Stromal cell of bone marrow (primary cell): ENCODE results near the gene SPTBN5.

ENCODE experiments used
- DNase-seq: peaks from one replicate; pipeline ENCODE4 v3.0.0-alpha.2; 2012; ENCODE audit warnings: low read depth

Gene SPTBN5

GRCh38 chr15:41893422-41894250 lies at the start of gene SPTBN5:
SPTBN5 (minus strand) TSS chr15:41894053; CDS start chr15:41893497, 556 bp downstream.
- DNase-seq: no peak

DNA sequence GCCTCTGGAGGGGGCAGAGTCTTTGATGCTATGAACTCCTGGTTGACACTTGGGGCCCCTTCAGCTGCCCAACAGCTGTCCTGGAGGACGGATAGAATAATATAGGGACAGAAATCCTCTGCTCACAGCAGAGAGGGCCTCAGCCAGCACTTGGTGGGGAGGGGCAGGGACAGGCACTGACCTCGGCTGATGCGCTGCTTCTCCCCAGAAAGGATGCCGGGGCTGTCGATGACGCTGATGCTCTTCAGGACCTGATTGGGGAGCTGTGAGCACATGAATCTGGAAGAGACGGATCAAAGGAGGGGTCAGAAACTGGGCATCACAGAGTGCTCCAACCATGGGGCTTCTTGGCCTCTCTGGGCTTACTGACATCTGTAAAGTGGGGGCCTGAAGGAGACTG lies 49.0 kb upstream of the SPTBN5 start:
- no peak for DNase-seq

DNA sequence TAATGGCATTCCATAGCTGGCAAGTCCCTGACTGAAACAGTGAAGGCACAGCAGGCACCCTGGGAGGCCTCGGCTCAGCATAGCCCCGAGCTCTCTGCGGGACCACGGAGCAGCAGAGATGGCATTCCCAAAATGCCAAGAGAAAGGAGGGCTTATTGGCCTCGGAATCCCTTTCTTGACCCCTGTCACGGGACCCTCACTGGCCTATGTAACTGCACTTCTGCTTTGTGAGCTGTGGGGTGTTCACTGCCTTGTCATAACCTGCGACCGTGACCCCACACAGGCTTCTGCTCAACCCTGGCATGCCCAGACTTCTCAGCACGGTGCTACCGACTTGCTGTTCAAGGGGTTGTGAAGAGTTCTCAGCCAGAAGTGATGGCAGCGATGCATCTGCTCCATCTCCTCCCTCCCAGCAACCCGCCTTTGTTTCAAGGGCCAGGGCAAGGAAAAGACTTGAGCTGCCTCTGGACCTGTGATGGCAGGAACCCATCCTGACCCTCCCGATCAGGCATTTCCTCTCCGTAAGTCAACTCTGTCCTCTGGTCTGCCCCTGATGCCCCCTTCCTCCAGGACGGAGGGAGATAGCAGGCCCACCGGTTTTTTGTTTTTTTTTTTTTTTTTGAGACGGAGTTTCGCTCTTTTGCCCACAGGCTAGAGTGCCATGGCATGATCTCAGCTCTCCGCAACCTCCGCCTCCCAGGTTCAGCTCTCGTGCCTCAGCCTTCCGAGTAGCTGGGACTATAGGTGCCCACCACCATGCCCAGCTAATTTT lies 48.0 kb upstream of the SPTBN5 start:
- DNase-seq: no peak

- DNase-seq: no peak
These were observed 46.6 kb upstream of the SPTBN5 start for GRCh38 chr15:41940441-41940857.

DNA sequence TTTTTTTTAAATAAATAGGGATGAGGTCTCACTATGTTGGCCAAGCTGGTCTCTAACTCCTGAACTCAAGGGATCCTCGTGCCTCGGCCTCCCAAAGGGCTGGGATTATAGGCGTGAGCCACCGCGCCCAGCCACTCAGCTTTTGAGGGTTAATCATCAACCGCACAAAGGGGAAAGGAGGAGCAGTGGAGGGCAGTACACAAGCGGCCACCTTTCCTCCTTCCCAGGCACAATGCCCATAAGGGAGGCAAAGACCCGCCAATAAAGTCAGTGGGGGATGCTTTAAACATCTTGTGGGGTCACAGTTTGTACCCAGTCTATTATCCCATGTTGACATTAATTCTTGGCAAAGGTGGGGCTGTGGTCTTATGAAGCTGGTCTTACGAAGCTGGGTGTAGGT lies 46.1 kb upstream of the SPTBN5 start:
- no peak for DNase-seq

DNA sequence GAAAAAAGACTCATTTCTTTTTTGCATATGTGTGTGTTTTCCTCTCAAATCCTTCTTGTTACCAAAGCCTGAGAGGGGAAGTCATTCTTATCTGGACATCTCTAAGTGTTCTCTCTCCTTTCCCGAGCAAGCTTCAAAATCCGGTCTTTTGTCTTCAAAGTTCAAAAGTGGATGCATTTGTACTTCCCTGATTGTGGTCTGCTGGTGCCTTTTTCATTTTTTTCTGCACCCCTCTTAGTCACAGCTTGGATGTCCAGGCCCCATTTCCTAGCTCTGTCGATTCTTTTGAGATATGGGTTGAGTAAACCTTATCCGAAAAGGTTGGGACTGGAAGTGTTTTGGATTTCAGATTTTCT lies 43.7 kb upstream of the SPTBN5 start:
- no peak for DNase-seq

DNA sequence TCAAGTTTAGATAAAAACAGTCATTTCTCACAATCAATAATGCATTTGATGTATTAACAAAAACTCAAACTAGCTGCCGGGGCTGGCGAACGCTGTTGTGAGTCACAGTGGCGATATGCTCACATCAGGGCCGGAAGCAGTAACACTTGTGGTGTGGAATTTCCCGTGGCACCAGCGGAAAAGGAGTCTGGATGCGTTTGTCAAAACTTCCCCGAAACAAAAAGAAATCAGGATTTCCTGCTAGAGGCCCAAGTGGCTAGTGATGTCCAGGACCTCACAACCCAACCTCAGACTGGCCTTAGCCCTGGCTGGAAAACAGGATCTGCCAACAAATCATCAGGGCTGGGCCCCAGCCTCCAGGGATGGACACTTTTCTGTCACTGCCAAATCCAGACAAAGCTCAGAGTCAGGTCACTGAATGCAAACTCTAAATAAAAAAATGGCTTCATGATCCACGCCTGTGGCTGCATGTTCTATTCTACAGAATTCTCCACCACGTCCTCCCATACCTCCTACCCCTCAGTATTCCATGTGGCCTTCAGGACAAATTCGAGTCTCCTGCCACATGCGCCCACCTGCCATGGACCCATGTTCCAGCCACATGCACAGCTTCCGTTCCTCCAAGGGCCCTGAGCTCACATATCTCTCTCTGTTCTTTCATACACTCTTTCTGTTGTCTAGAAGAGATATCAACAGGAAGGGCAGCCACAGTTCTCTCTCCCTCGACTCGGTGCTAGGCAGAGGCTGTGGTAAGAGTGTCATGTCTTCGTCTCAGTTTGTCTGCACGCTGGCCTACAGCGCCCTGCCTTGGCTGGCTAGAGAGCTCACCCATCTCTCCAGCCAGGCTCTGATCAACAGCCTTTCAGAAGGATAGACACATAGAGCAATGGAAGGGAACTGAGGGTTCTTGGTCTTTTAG lies 43.1 kb upstream of the SPTBN5 start:
- DNase-seq: no peak

DNA sequence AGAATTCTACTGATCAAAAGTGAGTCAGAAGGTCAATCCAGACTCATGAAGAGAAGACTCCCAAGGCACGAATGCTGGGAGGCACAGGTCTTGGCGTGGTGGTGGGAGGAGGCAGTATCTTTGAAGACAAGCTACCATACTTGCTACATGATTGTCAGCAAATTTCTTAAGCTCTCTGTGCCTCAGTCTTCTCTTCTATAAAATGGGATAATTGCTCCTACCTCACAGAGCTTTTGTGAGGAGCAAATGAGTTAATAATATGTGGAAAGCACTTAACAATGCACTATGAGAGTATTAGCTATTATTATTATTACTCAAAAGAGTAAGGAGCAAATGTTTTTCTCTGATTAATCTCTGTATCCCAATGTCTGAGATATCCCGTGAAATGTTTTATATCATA lies 42.3 kb upstream of the SPTBN5 start:
- no peak for DNase-seq

GRCh38 chr15:41935566-41936020 lies 41.7 kb upstream of the SPTBN5 start:
- DNase-seq: no peak

DNA sequence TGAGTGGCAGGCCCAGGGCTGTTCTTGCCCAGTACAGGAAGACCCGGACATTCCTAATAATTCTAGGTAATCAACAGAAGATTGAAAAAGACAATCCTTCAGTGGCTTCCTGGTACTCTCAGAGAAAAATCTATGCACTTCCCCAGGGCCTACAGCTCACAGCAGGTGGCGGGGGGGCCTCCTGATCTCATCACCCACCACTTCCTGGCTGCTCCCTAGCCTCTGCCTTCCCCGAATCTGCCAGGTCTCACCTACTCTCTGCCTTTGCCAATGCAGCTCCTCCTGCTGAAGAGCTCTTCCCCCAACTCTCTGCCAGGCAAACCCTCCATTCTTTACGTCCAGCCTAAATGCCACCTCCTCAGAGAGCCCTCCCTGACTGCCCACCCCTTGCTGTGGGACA lies 41.0 kb upstream of the SPTBN5 start:
- no peak for DNase-seq

DNA sequence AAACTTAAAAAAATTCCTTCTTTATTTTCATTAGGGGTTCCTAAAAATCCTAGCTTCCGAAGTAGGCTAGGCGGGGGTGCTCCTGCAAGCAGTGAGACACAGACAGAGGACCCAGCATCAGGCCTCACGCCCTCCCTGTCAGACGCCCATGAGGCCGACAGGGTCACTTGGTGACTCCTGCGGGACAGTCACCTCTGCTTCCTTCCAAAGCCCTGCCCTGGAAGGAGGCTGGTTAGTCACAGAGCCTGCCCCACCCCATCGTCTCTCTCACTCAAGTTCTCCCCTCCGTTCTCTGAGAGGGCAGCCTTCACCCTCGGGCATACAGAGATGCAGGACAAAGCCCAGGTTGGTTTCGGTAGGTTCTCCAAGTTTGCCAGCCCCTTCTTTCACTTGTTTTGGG lies 39.9 kb upstream of the SPTBN5 start:
- no peak for DNase-seq

DNA sequence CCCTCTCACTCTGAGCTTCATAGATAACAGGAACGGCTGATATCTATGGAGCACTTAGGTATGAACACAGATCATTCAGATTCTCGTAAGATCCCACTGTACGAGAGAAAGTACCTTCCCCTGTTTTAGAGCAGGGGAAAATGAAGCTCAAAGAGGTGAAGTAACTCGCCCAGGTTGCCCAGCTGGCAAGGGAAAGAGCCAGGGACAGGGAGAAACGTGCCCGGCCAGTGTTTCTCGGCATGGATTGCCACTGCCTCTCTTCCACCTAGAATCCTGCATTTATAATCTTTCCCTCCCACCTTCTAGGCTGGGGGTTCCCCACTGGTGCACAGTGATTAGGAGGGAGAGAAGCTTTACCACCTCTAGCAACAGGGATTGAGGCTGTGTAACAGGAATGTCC lies 39.5 kb upstream of the SPTBN5 start:
- no peak for DNase-seq

GRCh38 chr15:41932511-41933289 lies 38.8 kb upstream of the SPTBN5 start:
- no peak for DNase-seq

GRCh38 chr15:41932101-41932500 lies 38.2 kb upstream of the SPTBN5 start:
- no peak for DNase-seq

GRCh38 chr15:41930867-41931222 lies 37.0 kb upstream of the SPTBN5 start:
- no peak for DNase-seq

- DNase-seq: peak; percentile 95
These were observed 36.5 kb upstream of the SPTBN5 start for GRCh38 chr15:41930221-41930866.

GRCh38 chr15:41928637-41929620 lies 35.1 kb upstream of the SPTBN5 start:
- DNase-seq: no peak

DNA sequence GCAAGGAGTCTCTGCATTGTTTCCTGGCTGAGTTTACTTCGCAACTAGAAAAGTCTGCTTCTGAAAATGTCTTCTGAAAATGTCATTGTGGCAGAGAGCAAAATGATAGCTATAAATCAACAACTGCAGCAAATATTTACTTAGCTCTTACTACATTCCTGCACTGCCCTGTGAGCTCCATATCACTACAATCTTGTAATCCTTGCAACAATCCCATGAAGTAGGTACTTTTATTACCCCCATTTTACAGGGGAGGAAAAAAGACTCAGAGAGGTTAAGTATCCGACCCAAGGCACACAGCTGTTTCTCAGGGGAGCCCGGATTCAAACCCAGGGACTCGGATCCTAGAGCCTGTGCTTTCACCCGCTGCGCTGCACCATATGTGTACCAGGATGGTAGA lies 34.2 kb upstream of the SPTBN5 start:
- no peak for DNase-seq

DNA sequence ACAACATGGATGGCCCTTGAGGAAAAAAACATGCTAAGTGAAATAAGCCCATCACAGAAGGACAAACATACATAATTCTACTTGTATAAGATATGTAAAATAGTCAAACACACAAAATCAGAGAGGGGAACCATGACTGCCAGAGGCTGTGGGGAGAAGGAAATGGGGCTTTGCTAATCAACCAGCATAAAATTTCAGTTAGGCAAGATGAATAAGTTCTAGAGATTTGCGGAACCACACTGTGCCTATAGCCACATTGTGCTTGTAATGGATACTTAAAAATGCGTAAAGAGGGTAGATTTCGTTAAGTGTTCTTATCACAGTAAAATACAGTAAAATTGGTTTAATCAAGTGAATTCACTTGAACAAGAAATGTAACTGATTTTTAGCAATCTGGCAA lies 33.7 kb upstream of the SPTBN5 start:
- DNase-seq: no peak
